NCI-H2196 (cell line): ENCODE results near the gene ST8SIA1.
"Not testable (repeated sequence)": the region's sequence is repeated elsewhere in the genome, so short reads cannot be mapped to it uniquely, and the experiment has no call there.

Experiments
- DNase-seq: peaks from one replicate; lab custom pipeline; 2025; ENCODE audit not compliant: unreplicated experiment; lab: John Stamatoyannopoulos, UW

The ST8SIA1 gene

GRCh38 chr12:22180705-22181104, 153.8 kb downstream of the ST8SIA1 start:
- DNase-seq: no peak

- DNase-seq: no peak
Measured at GRCh38 chr12:22173177-22173576, 161.3 kb downstream of the ST8SIA1 start.

- DNase-seq: no peak
Measured at GRCh38 chr12:22172501-22172900, 162.0 kb downstream of the ST8SIA1 start.

- no peak for DNase-seq
Measured at GRCh38 chr12:22169376-22169775, 165.1 kb downstream of the ST8SIA1 start.

- no peak for DNase-seq
Measured at GRCh38 chr12:22164139-22164538, 170.4 kb downstream of the ST8SIA1 start.

GRCh38 chr12:22163594-22163993, 170.9 kb downstream of the ST8SIA1 start:
- no peak for DNase-seq

GRCh38 chr12:22160396-22161003, 174.0 kb downstream of the ST8SIA1 start:
- DNase-seq: no peak

- DNase-seq: not testable (repeated sequence)
Measured at GRCh38 chr12:22149286-22149685, 185.2 kb downstream of the ST8SIA1 start.

- DNase-seq: not testable (repeated sequence)
Measured at GRCh38 chr12:22146686-22147085, 187.8 kb downstream of the ST8SIA1 start.
